Mesangial cell (primary cell): Measurements from ENCODE around the gene TMEM94. TPM values are rescaled to one million over a fixed set of nuclear protein-coding genes. Genes with fewer than 3 reads are reported as not detected.

Experiments
- total RNA-seq: library from RNA; depleted of rRNA; stranded (reverse); fragments of >200 nt; gene quantifications from 2 replicates; pipeline ENCODE4 v1.2.3, GENCODE V29; 2015

The TMEM94 gene
- 67.1 and 74.8 TPM in 2 replicates for total RNA-seq

GRCh38 chr17:75456417-75457046 is at the start of gene TMEM94:
TMEM94 (plus strand) TSS chr17:75456635; CDS start chr17:75471906, 15,271 bp downstream.

GRCh38 chr17:75515496-75516254 is 59.2 kb downstream of the TMEM94 start, which contains the start of gene CASKIN2:
CASKIN2 (minus strand) TSS chr17:75515537; CDS start chr17:75513804, 1,733 bp downstream.

GRCh38 chr17:75516255-75516618 is 59.8 kb downstream of the TMEM94 start, which contains the start of gene TSEN54:
TSEN54 (plus strand) TSS chr17:75516528; CDS start chr17:75516561, 33 bp downstream.

GRCh38 chr17:75524970-75525805 is 68.8 kb downstream of the TMEM94 start, which contains the start of gene LLGL2:
LLGL2 (plus strand) TSS chr17:75525697; CDS start chr17:75543427, 17,730 bp downstream.

Other genes starting within 250 kb of the TMEM94 start
- 16.9 and 17.9 TPM in 2 replicates for gene GGA3, start 195.0 kb upstream of the TMEM94 start, total RNA-seq
- gene MRPS7, start 194.8 kb upstream of the TMEM94 start, total RNA-seq: 40.4 and 69.1 TPM in 2 replicates
- 19.2 and 27.3 TPM in 2 replicates for gene MIF4GD, start 185.4 kb upstream of the TMEM94 start, total RNA-seq
- gene SLC25A19, start 167.2 kb upstream of the TMEM94 start, total RNA-seq: 4.3 and 17.3 TPM in 2 replicates
- 60.8 and 64.8 TPM in 2 replicates for gene GRB2, start 51.0 kb upstream of the TMEM94 start, total RNA-seq
- 12.5 and 26.1 TPM in 2 replicates for gene CASKIN2, start 58.9 kb downstream of the TMEM94 start, total RNA-seq
- gene TSEN54, start 59.9 kb downstream of the TMEM94 start, total RNA-seq: 18.1 and 24.4 TPM in 2 replicates
- 8.3 and 34.5 TPM in 2 replicates for gene LLGL2, start 69.1 kb downstream of the TMEM94 start, total RNA-seq
- gene MYO15B, start 131.2 kb downstream of the TMEM94 start, total RNA-seq: 4.1 and 24.6 TPM in 2 replicates
- gene SMIM5, start 176.8 kb downstream of the TMEM94 start, total RNA-seq: 0.25 TPM in 1 of 2 replicates, not detected in the other
- gene RECQL5, start 210.5 kb downstream of the TMEM94 start, total RNA-seq: 13.2 and 32.3 TPM in 2 replicates
- gene SAP30BP, start 210.7 kb downstream of the TMEM94 start, total RNA-seq: 60.1 and 68.9 TPM in 2 replicates